Heart right ventricle (tissue), 16 donors: ENCODE measurements around the gene PLXDC2. TPM values are rescaled to one million over a fixed set of nuclear protein-coding genes. Genes with fewer than 3 reads are reported as not detected.
"Not testable (repeated sequence)": the region's sequence is repeated elsewhere in the genome, so short reads cannot be mapped to it uniquely, and the experiment has no call there.

Experiments used
- ATAC-seq, 8 donors: fragments of 200-7000 bp; cut with Tn5 transposase; one replicate each; pipeline ENCODE4 v1.9.1; 2020; ENCODE audit warnings: mild to moderate bottlenecking in 8 of 8, moderate library complexity in 8 of 8, moderate number of reproducible peaks in 1 of 8
- DNase-seq, 2 donors: peaks; one replicate each; pipeline ENCODE4 v3.0.0-alpha.2; 2020
- H3K27ac ChIP-seq, 10 donors: fragments of 200-600 bp; sonication (generic) in 2 of 10; one replicate each; pipeline versions ENCODE4 v1.5.0 to v1.8.0; 2020 to 2022; ENCODE audit warnings: mild to moderate bottlenecking in 3 of 10
- H3K27me3 ChIP-seq, 7 donors: fragments of 200-600 bp; one replicate each; pipeline ENCODE4 v1.8.0; 2021 to 2022; ENCODE audit warnings: mild to moderate bottlenecking in 2 of 7
- H3K36me3 ChIP-seq, 9 donors: fragments of 200-600 bp; sonication (generic) in 1 of 9; one replicate each; pipeline versions ENCODE4 v1.5.0 to v1.8.0; 2020 to 2022; ENCODE audit warnings: mild to moderate bottlenecking in 2 of 9
- H3K4me1 ChIP-seq, 9 donors: fragments of 200-600 bp; sonication (generic) in 1 of 9; one replicate each; pipeline versions ENCODE4 v1.5.0 to v1.8.0; 2020 to 2022; ENCODE audit warnings: mild to moderate bottlenecking in 4 of 9
- H3K4me3 ChIP-seq, 10 donors: fragments of 200-600 bp; sonication (generic) in 2 of 10; one replicate each; pipeline versions ENCODE4 v1.5.0 to v1.8.0; 2020 to 2022; ENCODE audit warnings: mild to moderate bottlenecking in 7 of 10, moderate library complexity in 2 of 10
- H3K9me3 ChIP-seq, 11 donors: fragments of 200-600 bp in 10 of 11; sonication (generic) in 2 of 11; one replicate each; pipeline versions ENCODE4 v1.5.0 to v1.8.0; 2013 to 2022; ENCODE audit warnings: mild to moderate bottlenecking in 2 of 11, control low read depth in 1 of 11, moderate library complexity in 1 of 11
- WGBS, 2 donors: extraction: QIAGEN DNeasy Blood & Tissue Kit; methylation state at CpG; one replicate each; pipeline ENCODE4 v1.1.7; 2013; ENCODE audit warnings: inconsistent platforms in 1 of 2; 5-methylcytosine and 5-hydroxymethylcytosine counted together
- intact Hi-C, 10 donors: fragments of 100-400 bp; cut with DNase I; formaldehyde crosslinking; loops; one replicate each; pipeline versions ENCODE4 v1.11.1 to v1.14.2; 2022
- polyA plus RNA-seq, 2 donors: library from polyadenylated mRNA; stranded (reverse); fragments of 200-250 nt; gene quantifications; one replicate each; pipeline ENCODE4 v1.2.3, GENCODE V29; 2013
- total RNA-seq, 10 donors: library from RNA; stranded (reverse); fragmentation: NEBNext Ultra II Directional in 3 of 10; extraction: Animal tissue kit (Norgen Biotek cat#: 25700) in 3 of 10; gene quantifications; one replicate each; pipeline versions ENCODE4 v1.2.1 to v1.2.4, GENCODE V29; 2021 to 2023
- TF ChIP-seq, protein P1 (sequence below), 9 donors: fragments of 200-600 bp; sonication (generic) in 2 of 9; IDR thresholded peaks; one replicate each; pipeline versions ENCODE4 v1.5.0 to v1.8.0; 2021 to 2022; ENCODE audit warnings: antibody characterized with exemption in 9 of 9, mild to moderate bottlenecking in 5 of 9, moderate library complexity in 1 of 9
- donor health status: Arrhythmogenic right ventricular cardiomyopathy.
- donor health status: ischemic (EF 13 %, LVEDD 7.1; RV severe dilation, severe dysfunction).
- donor health status: healthy with polysubstance abuse.
- donor health status: DM: no; HTN: yes; CAD: no.
- donor health status: DM: no; HTN: no; CAD: no.
- donor health status: ischemic (EF 25% LVEDD 6.9; RV normal size, moderate dysfunction).
- donor health status: ischemic (EF 25% LVEDD 5.7; RV mildly dilated, moderate dysfunction).
- donor health status: healthy.
- donor health status: DM: yes; HTN: yes; CAD: no.
- donor health status: Ischemic cardiomyopathy.
- donor health status: ischemic (EF 35%, LVEDD 5.7; RV mildly dilated, moderate dysfunction).
- donor health status: nonischemic (EF 11% LVEDD 7.7; RV severe dilation, severe dysfunction).
- donor health status: DM: yes; HTN: yes; CAD: no.
- donor health status: PGD.
- donor health status: ischemic (EF 29% LVEDD 5.4; RV normal size, mild dysfunction).
- donor health status: nonischemic (EF 23%, LVEDD 6.1; RV moderate dilation, normal function).

Gene PLXDC2
- total and polyA plus RNA-seq, 12 donors: 4.6 to 26.8 (median 16.9) TPM

DNA sequence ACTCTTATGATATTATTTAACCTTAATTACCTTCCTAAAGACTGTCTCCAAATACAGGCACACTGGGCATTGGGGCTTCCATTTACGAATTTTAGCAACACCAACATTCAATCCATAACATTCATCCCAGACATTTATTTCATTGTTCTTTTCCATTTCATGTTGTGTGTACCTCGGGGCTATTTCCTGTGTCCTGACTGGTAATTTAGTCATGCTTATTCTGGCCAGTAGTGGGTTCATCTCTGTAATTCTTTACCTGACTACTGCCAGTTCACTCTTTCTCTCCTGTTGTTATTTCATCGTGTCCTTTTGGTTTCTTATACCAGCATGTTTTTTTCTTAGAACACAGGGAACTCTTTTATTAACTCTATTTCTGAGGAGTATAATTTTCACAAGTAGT lies 225.7 kb downstream of the PLXDC2 start:
- H3K4me1 ChIP-seq: peaks cover 0 to 9% (median 0%) of the 10 kb centered on the region in 9 donors

DNA sequence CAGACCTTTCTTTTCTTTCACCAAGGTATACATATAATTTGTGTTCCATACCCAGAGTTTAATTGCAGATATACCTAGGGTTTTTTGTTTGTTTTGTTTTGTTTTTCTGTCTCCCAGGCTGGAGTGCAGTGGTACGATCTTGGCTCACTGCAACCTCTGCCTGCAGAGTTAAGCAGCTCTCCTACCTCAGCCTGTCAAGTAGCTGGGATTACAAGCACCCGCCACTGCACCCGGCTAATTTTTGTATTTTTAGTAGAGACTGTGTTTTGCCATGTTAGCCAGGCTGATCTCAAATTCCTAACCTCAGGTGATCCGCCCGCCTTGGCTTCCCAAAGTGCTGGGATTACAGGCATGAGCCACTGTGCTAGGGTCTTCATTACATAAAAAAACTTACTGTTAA lies 228.9 kb downstream of the PLXDC2 start:
- H3K27me3 ChIP-seq, H3K27ac ChIP-seq, H3K4me1 ChIP-seq, DNase-seq, H3K4me3 ChIP-seq: not testable (repeated sequence)
- 72 to 80% methylated on average over 5 of the region's 5 CpGs for WGBS, 2 donors
- peaks cover 0 to 12% (median 0%) of the 10 kb centered on the region in 11 donors for H3K9me3 ChIP-seq
- intact Hi-C loops: loop anchor here in 1 of 10 donors (5.0 kb wide), 1 partner anchor 228 kb away; the partner anchor contains the start of gene PLXDC2
- ATAC-seq: peak in 1 of 8 donors; percentile 72
- H3K36me3 ChIP-seq: peaks cover 0 to 21% (median 0%) of the 10 kb centered on the region in 9 donors

More for the DNA sequence above, 225.7 kb downstream of the PLXDC2 start:
- H3K27ac ChIP-seq: peak overlapping the region in 1 of 10 donors; percentile 5
- no peaks in the 10 kb centered on the region for H3K36me3 ChIP-seq
- ATAC-seq (no peak), DNase-seq (no peak)
- WGBS, 2 donors: 72 to 78% methylated on average over 3 of the region's 3 CpGs
- no peaks in the 10 kb centered on the region for H3K9me3 ChIP-seq
- no peak overlapping the region for H3K4me3 ChIP-seq
- intact Hi-C loops: no loop called here
- H3K27me3 ChIP-seq: no peaks in the 10 kb centered on the region
- TF ChIP-seq, protein P1, sequence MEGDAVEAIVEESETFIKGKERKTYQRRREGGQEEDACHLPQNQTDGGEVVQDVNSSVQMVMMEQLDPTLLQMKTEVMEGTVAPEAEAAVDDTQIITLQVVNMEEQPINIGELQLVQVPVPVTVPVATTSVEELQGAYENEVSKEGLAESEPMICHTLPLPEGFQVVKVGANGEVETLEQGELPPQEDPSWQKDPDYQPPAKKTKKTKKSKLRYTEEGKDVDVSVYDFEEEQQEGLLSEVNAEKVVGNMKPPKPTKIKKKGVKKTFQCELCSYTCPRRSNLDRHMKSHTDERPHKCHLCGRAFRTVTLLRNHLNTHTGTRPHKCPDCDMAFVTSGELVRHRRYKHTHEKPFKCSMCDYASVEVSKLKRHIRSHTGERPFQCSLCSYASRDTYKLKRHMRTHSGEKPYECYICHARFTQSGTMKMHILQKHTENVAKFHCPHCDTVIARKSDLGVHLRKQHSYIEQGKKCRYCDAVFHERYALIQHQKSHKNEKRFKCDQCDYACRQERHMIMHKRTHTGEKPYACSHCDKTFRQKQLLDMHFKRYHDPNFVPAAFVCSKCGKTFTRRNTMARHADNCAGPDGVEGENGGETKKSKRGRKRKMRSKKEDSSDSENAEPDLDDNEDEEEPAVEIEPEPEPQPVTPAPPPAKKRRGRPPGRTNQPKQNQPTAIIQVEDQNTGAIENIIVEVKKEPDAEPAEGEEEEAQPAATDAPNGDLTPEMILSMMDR (IDR thresholded peaks at IDR 0.05): no peak

DNA sequence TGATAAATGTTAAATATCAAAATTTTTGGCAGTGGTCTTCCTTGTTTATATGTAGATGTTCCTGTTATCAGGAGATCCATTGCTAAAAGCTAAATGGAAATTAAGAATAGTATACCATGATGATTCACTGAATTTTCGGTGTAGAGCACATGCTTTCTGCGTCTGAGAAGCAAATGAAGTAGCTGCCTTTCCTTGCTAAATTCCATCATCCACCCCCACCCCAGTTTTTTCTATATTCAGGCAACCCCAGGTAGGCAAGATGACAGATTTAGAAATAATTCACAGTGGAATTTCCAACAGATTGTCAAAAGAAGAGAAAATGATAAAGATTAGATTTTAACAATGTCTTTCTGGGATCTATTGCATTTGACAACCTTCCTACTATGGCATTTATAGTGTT lies 231.9 kb downstream of the PLXDC2 start:
- WGBS, 2 donors: 97 to 98% methylated on average over 2 of the region's 2 CpGs
- DNase-seq: no peak

DNA sequence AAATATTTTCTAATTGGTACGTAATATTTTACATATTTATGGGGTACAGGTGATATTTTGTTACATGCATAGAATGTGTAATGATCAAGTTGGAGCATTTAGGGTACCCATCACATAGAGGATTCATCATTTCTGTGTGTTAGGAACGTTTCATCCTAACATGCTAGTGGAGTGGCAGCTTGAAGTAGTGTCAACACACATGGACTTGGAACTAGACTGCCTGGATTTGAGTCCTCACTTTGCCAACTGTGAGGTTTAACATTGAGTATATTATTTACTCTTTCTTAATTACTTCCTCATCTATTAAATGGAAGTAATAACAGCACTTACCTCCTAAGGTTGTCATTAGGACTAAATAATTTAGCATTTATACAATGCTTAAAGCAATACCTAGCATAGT lies 241.9 kb downstream of the PLXDC2 start:
- TF ChIP-seq, protein P1 (IDR thresholded peaks at IDR 0.05): no peak
- Histone ChIP-seq H3K4me3 (no peak overlapping the region), H3K36me3 (no peaks in the 10 kb centered on the region), H3K9me3 (peaks cover 0 to 18% (median 9%) of the 10 kb centered on the region in 11 donors), H3K4me1 (peaks cover 0 to 15% (median 5%) of the 10 kb centered on the region in 9 donors), H3K27ac (no peak overlapping the region), H3K27me3 (no peaks in the 10 kb centered on the region)
- 73 to 82% methylated on average over 2 of the region's 2 CpGs for WGBS, 2 donors
- intact Hi-C loops: no loop called here
- DNase-seq (no peak), ATAC-seq (no peak)

More for the DNA sequence above, 231.9 kb downstream of the PLXDC2 start:
- no peaks in the 10 kb centered on the region for H3K27me3 ChIP-seq
- intact Hi-C loops: loop anchor here in 1 of 10 donors (5.0 kb wide), 1 partner anchor 231 kb away; the partner anchor contains the start of gene PLXDC2
- H3K9me3 ChIP-seq: peaks cover 0 to 16% (median 0%) of the 10 kb centered on the region in 11 donors
- H3K4me1 ChIP-seq: peaks cover 0 to 7% (median 0%) of the 10 kb centered on the region in 9 donors
- H3K4me3 ChIP-seq: no peak overlapping the region
- peaks cover 0 to 21% (median 0%) of the 10 kb centered on the region in 9 donors for H3K36me3 ChIP-seq
- TF ChIP-seq, protein P1 (IDR thresholded peaks at IDR 0.05): no peak
- ATAC-seq: no peak
- H3K27ac ChIP-seq: no peak overlapping the region
